Measurements from ENCODE around the gene BRI3. TPM values are rescaled to one million over a fixed set of nuclear protein-coding genes. Genes with fewer than 3 reads are reported as not detected.

BRI3 gene
- polyA plus RNA-seq (2013, experiment 1 of 2): 768 TPM
- polyA plus RNA-seq (2013, experiment 2 of 2): 790 TPM

- peak within 1 kb of the TSS; percentile 95 for H3K9ac ChIP-seq (ENCODE audit: low read length)
- WGBS: 1% methylated on average over 24 of the region's 92 CpGs
These were observed at the start of gene BRI3 for GRCh38 chr7:98280791-98281756. Gene BRI3, plus strand, starts transcription at chr7:98281686. Its CDS starts 110 bp downstream, at chr7:98281796.

GRCh38 chr7:98232263-98232585 is 49.3 kb upstream of the BRI3 start:
- no peak overlapping the region for H2BK12ac ChIP-seq (ENCODE audit: low read length in 2 of 2)
- H3K9ac ChIP-seq (ENCODE audit: low read length): no peak overlapping the region
- H2AFZ ChIP-seq (ENCODE audit: low read depth, low read length): no peak overlapping the region
- no peak for DNase-seq
- H2BK15ac ChIP-seq (ENCODE audit: low read depth, poor library complexity, severe bottlenecking): no peak overlapping the region
- H3K27ac ChIP-seq (ENCODE audit: low read length, poor library complexity, severe bottlenecking): no peak overlapping the region
- H3K9me3 ChIP-seq (ENCODE audit: control insufficient read depth, low read length): no peaks in the 10 kb centered on the region
- peaks cover 7 to 77% of the 10 kb centered on the region in 2 experiments for H3K36me3 ChIP-seq (ENCODE audit: control insufficient read depth in 1 of 2, insufficient read depth in 2 of 2, low read depth in 1 of 2, low read length in 2 of 2)
- peaks cover 3% of the 10 kb centered on the region for H3K4me1 ChIP-seq (ENCODE audit: control insufficient read depth, insufficient read depth, low read depth, low read length)
- H3K18ac ChIP-seq (ENCODE audit: low read depth in 1 of 2, low read length in 2 of 2): no peak overlapping the region
- H3K14ac ChIP-seq (ENCODE audit: low read length in 2 of 2): no peak overlapping the region
- H2AK5ac ChIP-seq (ENCODE audit: low read length, severe bottlenecking): no peak overlapping the region
- no peaks in the 10 kb centered on the region for H3K79me1 ChIP-seq (replicated peaks; ENCODE audit: low read length, poor library complexity, severe bottlenecking)
- no peaks in the 10 kb centered on the region for H3K27me3 ChIP-seq (ENCODE audit: control insufficient read depth in 1 of 2, insufficient read depth in 1 of 2, low read length in 2 of 2)
- H4K91ac ChIP-seq (ENCODE audit: low read length): no peak overlapping the region
- no peak overlapping the region for H4K8ac ChIP-seq (ENCODE audit: low read length)
- peak overlapping the region in 1 of 2 experiments; percentile 49 for H3K23ac ChIP-seq (ENCODE audit: low read length in 2 of 2)
- H2BK5ac ChIP-seq (ENCODE audit: low read depth, low read length, poor library complexity, severe bottlenecking): no peak overlapping the region
- no peak overlapping the region for H2BK120ac ChIP-seq (ENCODE audit: low read depth, low read length)
- H3K4me3 ChIP-seq (ENCODE audit: insufficient read depth in 1 of 2, low read depth in 1 of 2, low read length in 2 of 2): no peak overlapping the region
- WGBS: 90% methylated on average over 8 of the region's 8 CpGs
- no peak overlapping the region for H3K4me2 ChIP-seq (ENCODE audit: low read length, poor library complexity, severe bottlenecking)
- H3K4ac ChIP-seq (ENCODE audit: low read depth in 1 of 2, low read length in 2 of 2): no peak overlapping the region

More at GRCh38 chr7:98280791-98281756, at the start of gene BRI3:
- peak within 1 kb of the TSS; percentile 87 for H4K8ac ChIP-seq (ENCODE audit: low read length)
- peak within 1 kb of the TSS; percentile 18 to 98 for H3K14ac ChIP-seq (ENCODE audit: low read length in 2 of 2)
- H2AFZ ChIP-seq (ENCODE audit: low read depth, low read length): peak within 1 kb of the TSS; percentile 67
- peak within 1 kb of the TSS; percentile 88 for H2BK120ac ChIP-seq (ENCODE audit: low read depth, low read length)
- DNase-seq: peak; percentile 87
- H2BK12ac ChIP-seq (ENCODE audit: low read length in 2 of 2): peak within 1 kb of the TSS; percentile 38 to 71
- H3K23ac ChIP-seq (ENCODE audit: low read length in 2 of 2): peak within 1 kb of the TSS; percentile 37 to 95
- H3K4ac ChIP-seq (ENCODE audit: low read depth in 1 of 2, low read length in 2 of 2): peak within 1 kb of the TSS; percentile 66 to 90
- H2BK5ac ChIP-seq (ENCODE audit: low read depth, low read length, poor library complexity, severe bottlenecking): no peak within 1 kb of the TSS
- no peak within 1 kb of the TSS for H2AK5ac ChIP-seq (ENCODE audit: low read length, severe bottlenecking)
- peak within 1 kb of the TSS; percentile 0 for H3K27ac ChIP-seq (ENCODE audit: low read length, poor library complexity, severe bottlenecking)
- peaks cover 32% of the 10 kb centered on the region for H3K4me1 ChIP-seq (ENCODE audit: control insufficient read depth, insufficient read depth, low read depth, low read length)
- peak within 1 kb of the TSS; percentile 76 to 91 for H3K4me3 ChIP-seq (ENCODE audit: insufficient read depth in 1 of 2, low read depth in 1 of 2, low read length in 2 of 2)
- H3K79me1 ChIP-seq (replicated peaks; ENCODE audit: low read length, poor library complexity, severe bottlenecking): peaks cover 2% of the 10 kb centered on the region
- H3K27me3 ChIP-seq (ENCODE audit: control insufficient read depth in 1 of 2, insufficient read depth in 1 of 2, low read length in 2 of 2): no peaks in the 10 kb centered on the region
- no peaks in the 10 kb centered on the region for H3K9me3 ChIP-seq (ENCODE audit: control insufficient read depth, low read length)
- H3K18ac ChIP-seq (ENCODE audit: low read depth in 1 of 2, low read length in 2 of 2): peak within 1 kb of the TSS; percentile 78 to 93
- H4K91ac ChIP-seq (ENCODE audit: low read length): peak within 1 kb of the TSS; percentile 77
- peak within 1 kb of the TSS; percentile 98 for H3K4me2 ChIP-seq (ENCODE audit: low read length, poor library complexity, severe bottlenecking)
- H3K36me3 ChIP-seq (ENCODE audit: control insufficient read depth in 1 of 2, insufficient read depth in 2 of 2, low read depth in 1 of 2, low read length in 2 of 2): peaks cover 22 to 23% of the 10 kb centered on the region in 2 experiments
- H2BK15ac ChIP-seq (ENCODE audit: low read depth, poor library complexity, severe bottlenecking): peak within 1 kb of the TSS; percentile 26

- Histone ChIP-seq H3K4me2 (ENCODE audit: low read length, poor library complexity, severe bottlenecking) (no peak overlapping the region), H2BK5ac (ENCODE audit: low read depth, low read length, poor library complexity, severe bottlenecking) (no peak overlapping the region), H3K79me1 (replicated peaks; ENCODE audit: low read length, poor library complexity, severe bottlenecking) (no peaks in the 10 kb centered on the region), H2BK15ac (ENCODE audit: low read depth, poor library complexity, severe bottlenecking) (no peak overlapping the region), H3K4me1 (ENCODE audit: control insufficient read depth, insufficient read depth, low read depth, low read length) (peaks cover 3% of the 10 kb centered on the region), H3K9me3 (ENCODE audit: control insufficient read depth, low read length) (no peaks in the 10 kb centered on the region), H2AK5ac (ENCODE audit: low read length, severe bottlenecking) (no peak overlapping the region), H3K14ac (ENCODE audit: low read length in 2 of 2) (no peak overlapping the region), H3K18ac (ENCODE audit: low read depth in 1 of 2, low read length in 2 of 2) (no peak overlapping the region), H3K4me3 (ENCODE audit: insufficient read depth in 1 of 2, low read depth in 1 of 2, low read length in 2 of 2) (no peak overlapping the region), H3K36me3 (ENCODE audit: control insufficient read depth in 1 of 2, insufficient read depth in 2 of 2, low read depth in 1 of 2, low read length in 2 of 2) (peaks cover 6 to 80% of the 10 kb centered on the region in 2 experiments), H2AFZ (ENCODE audit: low read depth, low read length) (no peak overlapping the region), H2BK12ac (ENCODE audit: low read length in 2 of 2) (no peak overlapping the region), H3K27ac (ENCODE audit: low read length, poor library complexity, severe bottlenecking) (no peak overlapping the region), H2BK120ac (ENCODE audit: low read depth, low read length) (no peak overlapping the region), H3K4ac (ENCODE audit: low read depth in 1 of 2, low read length in 2 of 2) (no peak overlapping the region), H4K8ac (ENCODE audit: low read length) (no peak overlapping the region), H4K91ac (ENCODE audit: low read length) (no peak overlapping the region), H3K23ac (ENCODE audit: low read length in 2 of 2) (no peak overlapping the region), H3K9ac (ENCODE audit: low read length) (no peak overlapping the region), H3K27me3 (ENCODE audit: control insufficient read depth in 1 of 2, insufficient read depth in 1 of 2, low read length in 2 of 2) (no peaks in the 10 kb centered on the region)
- WGBS: 93% methylated on average over 16 of the region's 16 CpGs
- DNase-seq: no peak
These were observed 48.7 kb upstream of the BRI3 start for GRCh38 chr7:98232799-98233198.
